NCI-H2227 (cell line): ENCODE data around the gene SIKE1.
A peak's percentile ranks its signal among the peaks of the same experiment; 100 is the strongest.
"Not testable (repeated sequence)": the region's sequence is repeated elsewhere in the genome, so short reads cannot be mapped to it uniquely, and the experiment has no call there.

Source experiments
- DNase-seq: peaks from one replicate; lab custom pipeline; 2025; ENCODE audit not compliant: unreplicated experiment; lab: John Stamatoyannopoulos, UW

Gene SIKE1

GRCh38 chr1:114756009-114756892, 24.2 kb downstream of the SIKE1 start:
- peak; percentile 22 for DNase-seq

GRCh38 chr1:114755006-114755931, 25.2 kb downstream of the SIKE1 start:
- DNase-seq: no peak

- not testable (repeated sequence) for DNase-seq
These were observed 26.8 kb downstream of the SIKE1 start for GRCh38 chr1:114753702-114754101.

- DNase-seq: no peak
These were observed 27.3 kb downstream of the SIKE1 start for GRCh38 chr1:114753143-114753542.

GRCh38 chr1:114750780-114751179, 29.7 kb downstream of the SIKE1 start:
- DNase-seq: no peak

GRCh38 chr1:114749835-114750234, 30.6 kb downstream of the SIKE1 start:
- DNase-seq: no peak

GRCh38 chr1:114746450-114747121, 33.9 kb downstream of the SIKE1 start:
- DNase-seq: no peak

- DNase-seq: no peak
These were observed 35.2 kb downstream of the SIKE1 start for GRCh38 chr1:114745291-114745690.

- DNase-seq: no peak
These were observed 38.3 kb downstream of the SIKE1 start for GRCh38 chr1:114741963-114742746.

GRCh38 chr1:114740331-114740730, 40.2 kb downstream of the SIKE1 start:
- no peak for DNase-seq

GRCh38 chr1:114737314-114737849, 43.1 kb downstream of the SIKE1 start:
- DNase-seq: no peak

- DNase-seq: no peak
These were observed 45.0 kb downstream of the SIKE1 start for GRCh38 chr1:114735479-114735878.

GRCh38 chr1:114729782-114730181, 50.7 kb downstream of the SIKE1 start:
- DNase-seq: no peak

- no peak for DNase-seq
These were observed 51.9 kb downstream of the SIKE1 start for GRCh38 chr1:114728553-114728952.

GRCh38 chr1:114725230-114725629, 55.3 kb downstream of the SIKE1 start:
- no peak for DNase-seq

- no peak for DNase-seq
These were observed 56.6 kb downstream of the SIKE1 start for GRCh38 chr1:114723915-114724314.

- DNase-seq: no peak
These were observed 57.0 kb downstream of the SIKE1 start for GRCh38 chr1:114723457-114723856.

GRCh38 chr1:114720492-114720891, 60.0 kb downstream of the SIKE1 start:
- DNase-seq: no peak
